Stimulated activated CD4-positive, alpha-beta T cell treated with anti-CD3 and anti-CD28 coated beads, TNF-alpha, amount 100 ng/mL, for 48 hours (primary cell): ENCODE data around the gene TTYH3.

Experiments
- DNase-seq, 3 donors: peaks; one replicate each; pipeline ENCODE4 v3.0.0-alpha.2; 2020; ENCODE audit warnings: low read depth in 3 of 3

Gene TTYH3

GRCh38 chr7:2649139-2649838 is 17.5 kb downstream of the TTYH3 start:
- DNase-seq: no peak

GRCh38 chr7:2649991-2650390 is 18.2 kb downstream of the TTYH3 start:
- DNase-seq: no peak

DNA sequence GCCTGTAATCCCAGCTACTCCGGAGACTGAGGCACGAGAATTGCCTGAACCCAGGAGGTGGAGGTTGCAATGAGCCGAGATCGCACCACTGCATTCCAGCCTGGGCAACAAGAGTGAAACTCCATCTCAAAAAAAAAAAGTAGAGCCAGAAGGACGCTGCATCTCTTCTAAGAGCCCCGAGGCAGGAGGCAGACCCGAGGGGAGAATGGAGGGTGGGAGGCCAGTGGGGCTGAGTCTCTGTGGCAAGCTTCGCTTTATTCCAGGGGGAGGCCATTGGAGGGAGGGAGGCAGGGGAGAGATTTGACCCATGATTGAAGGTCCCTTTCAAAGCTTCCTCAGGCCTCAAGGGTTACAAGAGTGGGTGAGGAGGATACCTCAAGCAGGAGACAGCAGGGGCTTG is 18.7 kb downstream of the TTYH3 start:
- no peak for DNase-seq

- DNase-seq: no peak
Observed at GRCh38 chr7:2651336-2651735, 19.6 kb downstream of the TTYH3 start.

DNA sequence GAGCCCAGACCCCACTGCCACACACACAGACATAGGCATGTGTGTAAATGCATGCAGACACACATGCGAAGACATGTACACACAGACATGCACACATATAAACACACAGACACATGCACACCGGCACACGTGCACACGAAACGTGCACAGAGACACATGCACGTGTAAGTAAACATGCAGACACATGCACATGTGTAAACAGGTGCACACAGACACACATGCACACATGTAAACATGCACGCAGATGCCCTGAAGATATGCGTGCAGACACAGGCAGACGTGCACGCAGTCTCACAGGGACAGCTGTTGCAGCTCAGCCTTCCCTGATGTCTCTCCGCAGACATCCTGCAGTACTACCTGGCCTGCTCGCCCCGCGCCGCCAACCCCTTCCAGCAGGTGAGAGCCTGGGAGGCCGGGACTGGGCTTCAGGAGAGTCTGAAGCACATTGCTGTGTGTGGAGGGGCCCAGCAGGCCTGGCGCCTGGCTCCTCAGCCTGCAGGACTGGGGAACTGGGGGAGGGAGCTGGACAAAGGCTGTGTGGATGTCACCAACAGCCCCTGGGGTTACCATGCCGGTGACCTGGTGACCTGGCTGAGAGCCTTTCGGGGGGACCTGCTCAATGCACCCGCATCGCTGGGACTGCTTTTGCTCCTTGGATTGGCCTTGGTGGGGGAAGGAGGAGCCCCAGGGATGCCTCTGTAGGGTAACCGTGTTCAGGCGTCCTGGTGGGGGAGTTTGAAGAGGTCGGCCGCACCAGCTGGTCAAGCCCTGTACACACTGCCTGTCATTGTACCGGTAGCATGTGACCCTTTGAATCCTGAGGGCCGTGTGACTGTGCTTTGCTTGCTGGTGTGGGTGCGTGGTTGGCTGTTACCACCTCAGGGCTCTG is 20.3 kb downstream of the TTYH3 start:
- DNase-seq: no peak

DNA sequence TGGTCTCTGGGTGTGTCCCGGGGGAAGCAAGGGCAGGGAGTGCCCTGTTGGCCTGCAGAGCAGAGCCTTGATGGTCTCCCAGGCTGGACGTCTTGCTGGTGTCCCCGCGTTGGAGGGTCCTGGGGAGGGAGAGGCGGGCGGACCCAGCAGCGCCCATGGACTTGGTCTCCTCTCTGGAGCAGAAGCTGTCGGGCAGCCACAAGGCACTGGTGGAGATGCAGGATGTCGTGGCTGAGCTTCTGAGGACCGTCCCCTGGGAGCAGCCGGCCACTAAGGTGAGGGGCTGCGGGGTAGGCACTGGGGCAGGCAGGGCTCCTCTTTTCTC is 20.9 kb downstream of the TTYH3 start:
- DNase-seq: no peak

DNA sequence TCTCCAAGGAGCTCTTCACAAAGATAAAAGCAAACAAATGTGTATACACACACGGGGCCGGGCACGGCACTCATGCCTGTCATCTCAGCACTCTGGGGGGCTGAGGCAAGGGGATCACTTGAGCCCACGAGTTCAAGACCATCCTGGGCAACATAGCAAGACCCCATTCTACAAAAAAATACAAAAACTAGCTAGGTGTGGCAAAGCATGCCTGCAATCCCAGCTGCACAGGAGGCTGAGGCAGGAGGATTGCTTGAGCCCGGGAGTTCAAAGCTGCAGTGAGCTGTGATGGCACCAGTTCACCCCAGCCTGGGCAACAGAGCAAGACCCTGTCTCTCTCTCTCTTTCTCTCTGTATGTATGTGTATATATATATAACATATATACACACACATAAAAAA is 22.3 kb downstream of the TTYH3 start:
- DNase-seq: no peak

DNA sequence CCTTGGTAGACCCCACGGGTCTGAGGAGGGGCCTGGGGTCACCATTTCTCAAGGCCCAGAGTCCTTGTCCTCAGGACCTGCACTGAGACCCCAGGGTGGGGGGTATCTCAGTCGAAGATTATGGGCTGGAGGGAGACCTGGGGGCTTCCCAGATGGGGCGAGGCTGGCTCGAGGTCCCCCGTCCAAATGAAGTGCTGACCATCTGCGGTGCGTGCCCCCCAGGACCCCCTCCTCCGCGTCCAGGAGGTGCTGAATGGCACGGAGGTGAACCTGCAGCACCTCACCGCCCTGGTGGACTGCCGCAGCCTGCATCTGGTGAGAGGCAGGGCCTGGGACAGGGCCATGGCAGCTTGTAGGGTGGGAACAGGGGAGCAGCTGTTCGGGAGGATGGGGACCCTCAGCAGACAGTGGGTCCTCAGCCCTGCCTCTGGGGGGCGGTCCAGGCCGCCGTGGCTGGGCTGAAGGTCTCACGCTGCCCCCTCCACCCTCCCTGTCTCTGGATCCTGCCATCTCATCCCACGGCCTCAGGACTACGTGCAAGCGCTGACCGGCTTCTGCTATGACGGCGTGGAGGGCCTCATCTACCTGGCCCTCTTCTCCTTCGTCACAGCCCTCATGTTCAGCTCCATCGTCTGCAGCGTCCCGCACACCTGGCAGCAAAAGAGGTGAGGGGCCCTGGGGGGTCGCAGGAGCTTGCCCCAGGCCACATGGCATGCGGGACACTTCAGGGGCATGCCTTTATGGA is 24.3 kb downstream of the TTYH3 start:
- no peak for DNase-seq

GRCh38 chr7:2657208-2657607 is 25.4 kb downstream of the TTYH3 start:
- no peak for DNase-seq

- DNase-seq: no peak
Observed at GRCh38 chr7:2657920-2658671, 26.3 kb downstream of the TTYH3 start.

GRCh38 chr7:2658941-2659340 is 27.2 kb downstream of the TTYH3 start:
- no peak for DNase-seq

GRCh38 chr7:2659556-2660358 is 28.0 kb downstream of the TTYH3 start:
- no peak for DNase-seq

- DNase-seq: no peak
Observed at GRCh38 chr7:2660359-2661095, 28.7 kb downstream of the TTYH3 start.

GRCh38 chr7:2661096-2661449 is 29.3 kb downstream of the TTYH3 start:
- DNase-seq: no peak

DNA sequence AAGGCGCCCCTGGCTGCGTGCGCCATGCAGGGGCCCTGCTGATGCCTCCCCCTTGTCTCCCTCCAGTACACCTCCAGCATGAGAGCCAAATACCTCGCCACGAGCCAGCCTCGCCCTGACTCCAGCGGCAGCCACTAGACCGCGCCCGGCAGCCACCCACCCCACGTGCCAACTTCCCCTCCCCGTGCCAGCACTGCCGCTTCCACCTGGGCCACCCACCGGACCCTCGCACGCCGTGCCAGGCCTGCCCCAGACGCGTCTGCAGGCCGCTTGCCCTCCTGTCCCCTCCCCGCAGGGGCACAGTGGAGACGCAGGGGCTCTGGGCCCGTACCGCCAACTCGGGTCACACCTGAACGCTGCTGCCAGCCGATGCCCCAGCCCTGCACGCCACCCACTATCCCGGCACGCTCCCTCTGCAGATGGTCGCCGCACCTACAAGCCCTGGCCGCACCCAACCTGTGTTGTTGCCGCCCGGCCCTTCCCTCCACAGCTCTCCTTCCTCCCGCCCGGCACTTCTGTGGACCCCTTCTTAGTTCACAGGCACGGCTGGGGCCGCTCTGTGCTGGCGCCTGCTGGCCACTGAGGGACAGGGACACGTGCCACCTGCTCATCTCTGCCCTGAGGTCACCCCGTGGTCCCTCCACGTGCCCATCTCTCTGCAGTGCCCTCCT is 30.0 kb downstream of the TTYH3 start:
- DNase-seq: no peak

DNA sequence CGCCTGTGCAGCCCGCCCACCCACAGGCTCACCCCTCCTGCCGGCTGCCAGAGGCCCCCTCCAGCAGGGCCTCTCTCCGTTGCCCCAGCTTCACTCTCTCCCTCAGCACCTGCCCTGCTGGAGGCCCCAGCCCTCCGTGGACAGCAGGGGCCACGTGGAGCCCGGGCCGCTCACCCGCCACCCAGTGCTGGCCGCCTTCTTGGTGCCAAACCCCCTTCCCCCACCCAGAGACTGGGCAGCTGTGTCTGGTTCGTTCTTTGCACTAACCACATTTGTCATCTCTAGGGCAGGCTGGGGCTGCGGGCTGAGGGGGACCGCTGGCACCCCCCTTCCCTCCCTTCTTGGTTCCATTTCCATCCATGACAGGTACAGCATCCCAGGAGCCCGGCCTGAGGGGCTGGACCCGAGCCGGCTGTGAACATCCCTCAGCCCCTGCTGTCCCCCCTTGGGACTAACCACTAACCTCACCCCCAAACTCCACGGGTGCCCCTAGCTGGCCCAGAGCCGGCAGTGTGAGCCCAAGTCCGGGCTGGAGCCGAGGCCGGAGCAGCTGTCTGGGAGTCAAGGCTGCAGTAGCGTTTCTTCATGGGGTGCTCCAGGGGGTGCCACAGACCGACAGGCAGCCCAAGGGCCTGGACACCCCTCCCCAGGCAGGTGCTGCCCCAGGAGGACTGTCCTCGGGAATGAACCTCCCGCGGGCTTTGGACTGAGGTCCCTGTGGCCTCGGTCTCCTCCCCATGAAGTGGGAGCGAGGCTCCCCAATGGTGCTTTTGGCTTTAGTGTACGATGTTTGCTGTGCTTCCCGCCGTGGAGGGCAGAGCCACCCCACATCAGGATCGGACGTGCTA is 30.7 kb downstream of the TTYH3 start:
- DNase-seq: no peak

GRCh38 chr7:2663121-2663886 is 31.5 kb downstream of the TTYH3 start:
- no peak for DNase-seq

DNA sequence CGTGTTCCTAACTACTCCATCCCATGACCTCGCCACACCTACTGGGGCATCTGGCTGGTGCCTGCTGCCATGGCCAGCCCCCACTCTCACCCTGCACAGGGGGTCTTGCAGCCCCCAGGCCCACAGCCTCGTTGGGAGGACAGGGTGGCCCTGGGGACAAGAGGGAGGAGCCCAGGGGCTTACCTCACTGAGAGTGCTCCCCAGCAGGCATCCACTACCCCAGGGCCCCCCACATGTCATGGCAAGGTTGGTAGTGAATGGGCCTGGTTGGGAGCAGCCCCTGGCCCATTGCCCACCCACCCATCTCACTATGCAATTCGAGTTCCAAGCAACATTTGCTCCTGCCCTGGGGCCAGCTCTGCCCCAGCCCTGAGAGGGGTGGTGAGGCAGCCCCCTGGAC is 32.2 kb downstream of the TTYH3 start:
- no peak for DNase-seq
